Muscle of arm (tissue), 12 donors: Measurements from ENCODE around the gene SYNDIG1. TPM values are rescaled to one million over a fixed set of nuclear protein-coding genes. Genes with fewer than 3 reads are reported as not detected.

Experiments used
- DNase-seq: peaks from one replicate; pipeline ENCODE4 v3.0.0-alpha.2; 2013
- polyA plus RNA-seq, 12 donors: library from polyadenylated mRNA; unstranded; fragments of 120-200 nt; gene quantifications; one replicate each; pipeline ENCODE4 v1.2.1, GENCODE V29; 2013; ENCODE audit not compliant: insufficient read length in 12 of 12

Gene SYNDIG1
- polyA plus RNA-seq, 12 donors, result 2.5 to 4.5 (median 4.0) TPM; not detected in 2

DNA sequence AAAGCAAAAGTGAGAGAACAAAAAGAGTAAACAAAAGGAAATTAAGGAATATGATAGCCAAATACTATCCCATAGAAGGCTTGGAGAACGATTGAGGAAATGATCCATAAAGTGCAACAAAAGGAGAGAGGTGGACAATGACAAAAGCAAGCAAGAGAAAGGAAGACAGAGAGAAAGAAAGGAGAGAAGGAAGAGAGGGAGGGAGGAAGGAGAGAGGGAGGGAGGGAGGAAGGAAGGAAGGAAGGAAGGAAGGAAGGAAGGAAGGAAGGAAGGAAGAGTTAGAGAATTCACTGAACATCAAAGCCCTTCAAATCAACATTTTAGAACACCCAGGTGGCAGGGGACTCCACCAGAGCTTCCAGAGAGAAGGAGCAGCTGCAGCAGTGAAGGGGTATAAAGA lies 185.0 kb downstream of the SYNDIG1 start:
- no peak for DNase-seq

DNA sequence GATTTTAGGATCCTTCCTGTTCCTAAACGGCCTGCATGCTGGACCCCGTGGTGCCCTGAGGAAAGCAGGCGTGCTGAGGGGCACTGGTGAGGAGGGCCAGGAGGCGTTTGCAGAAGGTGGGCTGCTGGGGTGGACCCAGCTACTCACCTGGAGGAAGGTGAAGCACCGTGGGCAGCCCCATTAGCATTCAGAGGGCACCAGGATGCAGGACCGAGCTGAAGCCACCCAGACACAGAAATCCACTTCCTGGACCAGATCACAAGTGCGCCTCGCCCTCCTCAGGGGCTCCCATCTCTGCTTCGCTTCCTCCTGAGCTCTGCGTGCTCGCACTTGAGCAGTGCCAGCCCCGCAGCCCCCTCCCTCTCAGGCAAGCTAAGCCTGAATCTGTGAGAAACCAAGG lies 187.0 kb downstream of the SYNDIG1 start:
- no peak for DNase-seq

DNA sequence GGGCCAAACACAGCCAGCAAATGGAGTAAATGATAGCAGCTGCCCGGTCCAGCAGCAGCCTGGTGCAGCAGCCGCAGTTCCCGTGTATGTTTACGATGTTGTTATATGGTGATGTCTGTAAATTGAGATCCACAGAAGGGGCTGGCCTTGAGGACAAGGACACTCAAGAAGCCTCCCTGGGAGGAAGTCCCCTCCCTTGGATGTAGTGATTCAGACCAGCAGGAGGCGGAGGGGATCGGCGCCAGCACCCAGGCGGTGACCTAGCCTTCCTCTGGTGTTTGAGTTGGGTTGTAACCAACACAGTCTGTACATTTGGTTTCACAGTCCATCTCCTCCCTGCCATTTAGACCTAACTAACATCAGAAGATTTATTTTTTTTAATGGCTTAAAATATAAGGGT lies 187.8 kb downstream of the SYNDIG1 start:
- no peak for DNase-seq

DNA sequence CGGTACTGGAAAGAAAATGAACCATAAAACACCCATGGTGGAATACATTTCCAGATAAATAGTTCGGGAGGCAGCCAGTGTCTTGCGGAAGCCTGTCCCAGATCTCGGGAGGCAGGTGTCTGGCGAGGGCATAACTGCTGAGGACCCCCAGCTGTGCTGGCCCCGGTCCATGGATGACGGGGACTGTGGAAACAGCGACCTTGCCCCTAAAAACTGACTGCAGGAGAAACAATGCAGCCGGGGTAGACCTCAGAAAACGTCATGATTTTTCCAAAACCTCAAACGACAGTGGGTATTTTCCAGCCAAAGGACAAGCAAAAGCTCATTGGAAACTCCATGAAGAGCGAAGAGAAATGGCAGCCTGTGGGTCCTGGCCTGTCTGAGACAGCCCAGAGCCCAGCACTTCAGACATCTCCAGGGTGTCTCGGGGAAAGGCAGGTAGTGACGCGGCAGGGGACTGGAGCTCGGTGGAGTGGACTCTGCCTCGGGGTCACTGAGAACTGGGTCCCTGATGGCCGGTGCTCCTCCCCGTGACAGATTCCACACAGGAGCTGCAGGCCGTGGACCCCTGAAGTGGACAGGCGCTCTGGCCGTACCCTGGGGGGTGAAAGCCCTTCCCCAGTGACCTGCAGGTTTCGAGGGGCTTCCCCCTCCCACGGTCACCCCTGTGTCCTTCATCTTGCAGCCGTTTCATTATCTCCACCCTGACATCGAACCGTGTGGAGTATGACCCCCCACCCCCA lies 188.6 kb downstream of the SYNDIG1 start:
- DNase-seq, result no peak

DNA sequence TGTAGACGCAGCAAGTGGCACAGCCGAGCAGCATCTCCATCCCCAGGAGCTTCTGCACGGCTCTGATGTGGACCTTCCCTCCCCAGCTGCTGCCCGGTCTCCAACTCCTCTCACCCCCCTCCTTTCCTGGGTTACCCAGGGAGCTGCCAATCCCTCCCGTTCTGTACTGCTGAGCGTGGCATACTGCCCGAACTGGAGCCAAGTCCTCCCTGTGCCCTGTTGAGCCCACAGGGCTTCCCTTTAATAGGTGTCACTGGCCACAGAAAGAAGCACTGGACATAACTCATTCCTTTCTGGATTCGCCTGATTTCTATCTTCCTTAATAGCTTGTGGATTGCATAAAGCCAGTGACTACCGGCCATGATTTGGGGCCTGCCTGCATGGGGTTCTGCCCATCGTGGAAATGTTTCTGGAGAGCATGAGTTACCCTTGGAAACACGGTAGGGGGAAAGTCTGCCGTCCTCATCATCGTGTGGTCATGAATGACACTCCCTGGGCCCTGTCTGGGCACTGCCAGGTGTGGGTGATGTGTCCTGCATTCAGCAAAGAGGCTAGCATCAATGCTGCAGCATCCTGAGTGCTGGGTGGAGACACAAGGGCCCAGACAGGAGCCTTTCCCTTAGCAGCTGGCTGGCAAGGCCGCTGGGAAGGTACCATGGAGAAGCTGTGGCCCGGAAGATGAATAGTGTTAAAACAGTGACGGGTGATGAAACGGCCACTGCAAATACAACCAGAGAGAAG lies 189.7 kb downstream of the SYNDIG1 start:
- DNase-seq, result no peak

DNA sequence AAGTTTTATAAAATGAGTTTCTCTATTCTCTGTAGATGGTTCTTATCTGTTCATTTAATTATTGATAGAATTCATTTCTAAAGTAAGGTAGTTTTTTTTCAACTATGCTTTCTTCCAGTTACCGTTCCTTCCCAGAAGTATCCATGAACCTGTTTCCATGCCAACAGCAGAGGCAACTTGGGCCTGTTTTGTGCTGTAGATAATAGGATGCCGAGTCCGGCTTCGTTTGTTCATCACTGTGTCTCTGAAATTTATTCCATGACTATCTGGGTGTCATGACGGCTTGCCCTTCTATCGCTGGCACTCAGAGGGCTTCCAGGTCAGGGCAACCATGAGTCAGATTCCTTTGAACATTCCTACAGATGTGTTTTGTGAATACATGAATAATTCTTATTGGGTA lies 190.4 kb downstream of the SYNDIG1 start:
- DNase-seq, result no peak

DNA sequence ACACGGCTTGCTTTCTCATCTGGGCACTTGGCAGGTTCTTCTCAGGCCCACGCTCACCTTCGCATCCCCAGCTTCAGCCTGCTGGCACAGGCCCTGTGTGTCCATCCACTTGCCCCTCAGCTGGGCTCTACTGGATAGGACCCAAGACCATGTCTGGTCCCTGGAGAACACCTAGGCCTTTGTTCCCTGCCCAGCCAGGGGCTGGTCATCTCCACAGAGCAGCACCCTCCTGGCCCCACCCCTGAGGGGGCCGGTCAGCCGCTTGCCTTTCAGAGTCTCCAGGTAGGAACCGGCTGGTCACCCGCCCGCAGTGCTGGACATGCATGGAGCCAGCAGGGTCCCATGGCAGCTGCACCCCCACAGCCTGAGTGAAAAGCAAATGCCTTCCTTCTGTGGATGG lies 191.2 kb downstream of the SYNDIG1 start:
- no peak for DNase-seq

DNA sequence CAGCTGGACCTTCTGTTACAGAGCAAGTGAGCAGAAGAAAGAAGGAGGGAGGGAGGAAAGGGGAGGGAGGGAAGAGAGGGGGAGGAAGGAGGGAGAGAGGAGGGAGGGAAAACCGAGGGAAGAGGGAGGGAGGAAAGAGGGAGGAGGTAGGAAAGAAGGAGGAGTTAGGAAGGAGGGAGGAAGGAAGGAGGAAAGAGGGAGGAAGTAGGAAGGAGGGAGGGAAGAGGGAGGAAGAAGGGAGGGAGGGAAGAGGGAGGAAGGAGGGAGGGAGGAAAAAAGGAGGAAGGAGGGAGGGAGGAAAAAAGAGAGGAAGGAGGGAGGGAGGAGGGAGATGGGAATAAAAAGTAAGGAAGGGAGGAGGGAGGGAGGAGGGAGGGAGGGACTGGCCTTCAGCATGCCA lies 191.8 kb downstream of the SYNDIG1 start:
- no peak for DNase-seq

DNA sequence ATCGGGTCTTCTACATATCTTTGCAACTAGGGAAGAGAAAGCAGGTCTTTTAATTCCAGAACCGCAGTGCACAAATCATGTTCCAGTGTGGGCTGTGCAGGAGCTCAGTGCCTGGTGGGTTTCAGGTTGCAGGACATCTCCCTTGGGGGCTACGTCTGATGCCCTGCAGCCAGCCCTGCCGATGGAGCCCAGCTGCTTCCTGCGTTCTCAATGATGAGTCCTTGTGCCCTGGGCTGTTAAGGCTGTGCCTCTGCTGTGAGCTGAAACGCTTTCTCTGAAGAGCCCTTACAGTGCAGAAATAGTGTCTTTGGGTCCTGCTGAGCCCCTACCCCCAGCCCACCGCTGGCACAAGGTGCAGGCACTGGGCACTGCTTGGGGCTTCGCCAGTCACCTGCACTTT lies 192.9 kb downstream of the SYNDIG1 start:
- no peak for DNase-seq

DNA sequence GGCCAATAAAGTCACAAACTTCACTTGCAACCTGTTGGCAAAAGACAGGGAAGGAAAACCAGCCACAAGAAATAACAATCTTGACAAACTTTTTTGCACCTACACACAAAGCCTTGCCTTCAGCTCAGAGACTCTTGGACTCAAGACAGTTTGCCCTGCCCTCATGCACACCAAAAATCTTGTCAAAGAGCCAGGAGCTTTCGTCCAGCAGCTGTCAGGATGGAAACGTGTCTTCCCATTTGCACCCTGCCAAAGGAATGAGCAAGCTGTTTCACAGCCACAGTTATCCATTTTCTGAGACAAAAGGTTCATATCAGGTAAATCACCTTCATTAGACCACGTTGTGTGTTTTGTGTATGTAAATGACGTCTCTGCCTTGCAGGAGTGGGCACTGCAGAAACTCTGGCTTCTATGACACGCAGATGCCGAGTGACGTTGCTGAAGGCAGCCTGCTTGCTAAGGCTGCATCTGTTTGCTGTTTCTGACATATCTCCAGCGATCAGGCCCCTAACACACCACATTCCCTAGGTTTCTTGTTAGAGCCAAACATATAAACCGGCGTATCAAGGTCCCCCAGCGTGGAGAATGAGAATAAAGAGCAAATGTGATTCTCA lies 193.4 kb downstream of the SYNDIG1 start:
- peak; percentile 31 for DNase-seq

DNA sequence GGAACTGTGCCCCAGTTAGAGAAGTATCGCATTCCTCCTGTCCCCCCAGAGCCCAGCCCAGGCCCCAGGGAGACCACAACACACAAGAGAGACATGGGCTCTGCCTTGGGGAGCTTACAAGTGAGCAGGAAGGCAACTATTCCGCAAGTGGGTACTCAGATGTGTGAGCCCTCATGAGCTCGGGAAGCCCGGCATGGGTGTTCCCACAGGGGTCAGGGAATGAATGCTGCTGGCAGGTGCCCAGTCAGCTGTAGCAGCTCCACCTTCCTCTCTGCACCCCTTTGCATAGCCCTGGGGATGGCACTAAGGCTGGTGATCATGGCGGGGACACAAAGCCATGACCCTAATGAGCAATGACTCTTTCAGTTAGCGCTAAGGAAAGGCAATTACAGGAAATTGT lies 194.1 kb downstream of the SYNDIG1 start:
- DNase-seq, result no peak

DNA sequence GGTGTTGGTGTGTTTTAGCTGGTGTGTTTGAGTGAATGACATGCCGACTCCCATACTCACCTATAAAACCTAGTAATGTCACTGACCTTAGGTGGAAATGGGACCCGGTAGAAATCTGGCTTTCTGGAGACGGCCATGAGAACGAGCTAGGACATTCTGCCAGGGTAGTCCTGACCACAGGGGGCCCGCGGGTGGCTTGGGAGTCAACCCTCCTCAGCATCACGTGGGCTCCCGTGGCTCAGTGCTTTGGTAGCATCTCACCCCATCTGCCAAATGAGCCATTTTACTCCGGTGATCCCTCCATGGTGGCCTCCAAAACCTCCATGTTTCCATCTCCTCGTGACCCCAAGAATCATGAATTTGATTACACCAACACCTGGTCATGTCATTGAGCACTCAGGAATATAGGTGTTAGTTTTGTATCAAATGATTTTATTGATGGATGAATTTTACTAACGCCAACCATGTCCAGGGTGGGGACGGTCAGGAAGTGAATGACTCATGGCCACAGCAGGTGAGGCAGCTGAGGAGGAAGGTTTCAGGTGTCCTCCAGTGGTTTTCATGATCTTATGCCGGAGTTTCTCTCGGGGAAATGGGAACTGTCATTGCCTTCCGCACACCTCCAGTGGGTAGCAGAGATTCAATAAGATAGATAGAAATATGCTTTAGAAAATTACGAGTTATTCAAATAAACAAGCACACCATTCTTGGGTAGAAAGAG lies 195.0 kb downstream of the SYNDIG1 start:
- no peak for DNase-seq

DNA sequence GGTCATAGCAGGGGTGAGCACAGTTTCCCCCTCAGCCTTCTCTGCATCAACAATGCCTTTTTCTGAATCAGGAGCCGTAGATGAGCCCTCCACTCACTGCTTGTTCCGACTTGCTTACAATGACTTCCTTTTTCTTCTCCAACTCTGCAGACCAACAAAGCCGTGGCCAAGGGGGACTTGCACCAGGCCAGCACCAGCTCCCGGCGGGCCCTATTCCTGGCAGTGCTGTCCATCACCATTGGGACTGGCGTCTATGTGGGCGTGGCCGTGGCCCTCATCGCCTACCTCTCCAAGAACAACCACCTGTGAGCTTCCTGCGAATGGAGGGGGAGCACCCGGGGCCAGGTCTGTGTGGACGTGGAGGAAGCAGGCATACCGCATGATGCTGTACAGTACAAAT lies 195.8 kb downstream of the SYNDIG1 start:
- DNase-seq, result no peak

DNA sequence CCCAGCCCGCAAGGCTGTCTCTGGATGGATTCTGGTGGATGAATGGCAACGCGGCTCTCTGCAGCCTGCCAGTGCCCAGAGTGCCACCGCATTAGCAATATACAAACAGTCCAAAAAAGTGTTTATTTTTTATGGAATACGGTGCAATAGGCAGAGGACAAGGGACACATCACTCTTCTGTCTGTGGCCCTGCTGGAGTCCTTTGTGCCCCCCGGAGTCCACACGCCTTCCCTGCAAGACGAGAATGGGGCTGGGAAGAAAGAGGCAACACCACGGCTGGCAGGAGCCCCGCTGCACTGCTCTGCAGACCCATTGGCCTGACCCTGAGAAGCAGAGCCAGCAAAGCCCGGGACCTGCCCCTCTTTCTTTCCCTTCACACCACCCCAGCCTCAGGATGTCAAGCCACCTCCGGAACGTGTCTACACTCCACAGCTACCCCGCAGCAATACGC lies 196.3 kb downstream of the SYNDIG1 start:
- no peak for DNase-seq

DNA sequence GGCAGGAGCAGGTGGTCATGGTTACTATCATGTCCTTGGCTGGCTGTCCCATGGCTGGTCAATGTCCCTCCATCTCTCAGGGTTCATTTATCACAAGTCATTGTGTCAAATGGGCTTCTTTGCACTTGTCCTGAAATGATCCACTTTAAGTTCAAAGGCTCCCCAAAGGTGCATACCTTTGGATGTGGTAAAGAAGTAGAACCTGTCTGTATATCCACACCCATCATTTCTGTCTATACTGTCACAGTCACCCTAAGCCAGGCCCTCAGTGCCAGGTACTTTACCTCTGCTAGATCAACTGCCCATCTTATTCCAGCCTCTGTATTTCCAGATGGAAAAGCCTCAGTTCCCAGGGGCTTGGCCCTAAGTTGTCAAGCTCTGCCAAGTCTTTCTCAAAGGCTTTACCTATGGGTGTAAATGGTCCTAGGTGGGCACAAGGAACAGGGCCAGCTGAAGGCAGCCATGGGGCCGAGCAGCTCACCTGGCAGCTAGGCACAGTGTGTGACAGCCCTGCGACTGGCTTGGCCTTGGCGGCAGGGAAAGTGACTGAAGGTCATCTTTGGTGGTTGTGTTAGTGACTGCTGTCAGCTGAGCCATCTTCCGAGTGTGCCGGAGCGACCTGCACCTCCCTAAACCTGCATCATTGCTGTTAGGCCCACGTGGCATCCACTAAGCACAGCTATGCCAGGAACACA lies 198.4 kb downstream of the SYNDIG1 start:
- no peak for DNase-seq

DNA sequence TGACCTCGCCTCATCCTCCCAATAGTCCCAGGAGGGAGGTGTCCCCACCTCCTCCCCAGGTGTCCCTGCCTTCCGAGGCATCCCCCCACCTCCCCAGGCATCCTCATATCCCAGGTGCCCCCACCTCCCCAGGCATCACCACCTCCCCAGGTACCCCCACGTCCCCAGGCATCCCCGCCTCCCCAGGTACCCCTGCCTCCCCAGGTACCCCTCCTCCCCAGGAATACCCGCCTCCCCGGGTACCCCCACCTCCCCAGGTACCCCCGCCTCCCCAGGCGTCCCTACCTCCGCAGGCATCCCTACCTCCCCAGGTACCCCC lies 198.9 kb downstream of the SYNDIG1 start:
- no peak for DNase-seq

DNA sequence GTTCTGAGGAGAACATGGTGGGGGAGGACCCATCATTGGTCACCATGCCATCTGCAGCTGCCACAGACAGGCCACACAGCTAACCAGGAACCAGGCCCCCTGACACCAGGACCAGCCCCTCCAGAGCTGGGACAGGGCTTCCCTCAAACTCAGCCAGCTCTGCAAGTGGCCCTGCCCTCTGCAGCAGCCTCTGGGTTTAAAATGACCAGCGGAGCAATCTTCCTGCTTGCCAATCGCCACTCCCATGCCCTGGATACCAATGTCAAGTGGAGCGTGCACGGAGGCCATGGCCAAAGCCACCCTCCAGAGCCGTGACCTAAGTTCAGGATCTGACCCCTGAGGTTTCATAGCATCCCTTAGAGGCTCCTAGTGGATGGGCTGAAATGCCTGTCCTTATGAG lies 199.4 kb downstream of the SYNDIG1 start:
- DNase-seq, result no peak

DNA sequence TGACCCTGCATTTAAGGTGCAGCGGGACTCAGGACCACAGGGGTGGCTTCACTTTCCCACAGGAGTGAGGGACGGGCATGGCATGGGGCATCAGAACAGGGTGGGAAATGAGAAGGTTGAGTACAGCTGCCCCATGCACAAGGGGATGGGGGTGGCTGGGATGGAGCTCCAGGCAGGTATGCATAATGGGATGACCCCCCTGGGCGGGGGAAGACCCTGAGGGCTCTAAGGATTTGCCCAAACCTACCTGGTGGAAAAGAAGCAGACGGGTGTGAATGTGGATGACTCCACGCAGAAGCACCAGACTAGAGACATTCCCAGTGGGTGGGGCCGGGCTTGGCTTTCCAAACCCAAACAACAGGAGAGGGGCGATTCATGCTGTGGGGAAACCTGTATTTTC lies 200.3 kb downstream of the SYNDIG1 start:
- no peak for DNase-seq

DNA sequence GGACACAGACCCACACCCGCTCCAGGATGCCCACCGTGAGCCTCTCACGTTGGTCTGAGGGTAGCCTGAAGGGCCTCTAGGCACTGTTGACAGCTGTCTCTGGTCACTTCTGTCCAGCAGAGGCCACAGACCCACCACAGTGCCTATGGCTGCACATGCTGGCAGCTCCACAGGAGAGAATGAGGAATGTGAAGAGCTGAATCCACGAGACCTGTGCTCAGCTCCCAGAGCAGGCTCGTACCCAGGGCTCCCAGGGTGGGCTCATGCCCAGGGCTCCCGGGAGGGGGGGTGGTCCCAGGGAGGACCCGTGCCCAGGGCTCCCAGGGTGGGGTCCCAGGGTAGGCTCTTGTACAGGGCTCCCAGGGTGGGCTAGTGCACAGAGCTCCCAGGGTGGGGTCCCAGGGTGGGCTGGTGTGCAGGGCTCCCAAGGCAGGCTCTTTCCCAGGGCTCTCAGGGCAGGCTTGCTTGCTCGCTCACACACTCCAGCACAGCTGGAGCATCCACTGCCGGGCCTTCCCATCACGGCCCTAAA lies 201.0 kb downstream of the SYNDIG1 start:
- DNase-seq, result no peak

DNA sequence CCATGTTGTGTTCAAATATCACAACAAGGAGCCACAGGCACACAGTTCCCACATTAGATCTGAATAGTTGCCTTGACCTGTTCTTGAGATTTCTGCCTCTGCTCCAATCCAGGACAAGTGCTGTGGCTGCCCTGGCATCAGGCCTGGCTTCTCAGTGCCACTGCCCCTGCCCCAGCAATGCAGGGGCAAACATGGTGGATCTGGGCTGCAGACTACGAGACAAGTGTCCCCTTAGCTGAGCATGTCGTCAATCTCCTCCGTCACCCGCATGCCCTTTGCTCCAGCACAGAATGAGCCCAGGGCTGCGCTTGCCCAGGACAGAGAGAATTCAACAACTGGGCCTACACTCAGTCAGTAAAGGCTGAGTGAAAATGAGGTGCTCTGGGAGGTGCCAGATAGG lies 201.6 kb downstream of the SYNDIG1 start:
- no peak for DNase-seq

DNA sequence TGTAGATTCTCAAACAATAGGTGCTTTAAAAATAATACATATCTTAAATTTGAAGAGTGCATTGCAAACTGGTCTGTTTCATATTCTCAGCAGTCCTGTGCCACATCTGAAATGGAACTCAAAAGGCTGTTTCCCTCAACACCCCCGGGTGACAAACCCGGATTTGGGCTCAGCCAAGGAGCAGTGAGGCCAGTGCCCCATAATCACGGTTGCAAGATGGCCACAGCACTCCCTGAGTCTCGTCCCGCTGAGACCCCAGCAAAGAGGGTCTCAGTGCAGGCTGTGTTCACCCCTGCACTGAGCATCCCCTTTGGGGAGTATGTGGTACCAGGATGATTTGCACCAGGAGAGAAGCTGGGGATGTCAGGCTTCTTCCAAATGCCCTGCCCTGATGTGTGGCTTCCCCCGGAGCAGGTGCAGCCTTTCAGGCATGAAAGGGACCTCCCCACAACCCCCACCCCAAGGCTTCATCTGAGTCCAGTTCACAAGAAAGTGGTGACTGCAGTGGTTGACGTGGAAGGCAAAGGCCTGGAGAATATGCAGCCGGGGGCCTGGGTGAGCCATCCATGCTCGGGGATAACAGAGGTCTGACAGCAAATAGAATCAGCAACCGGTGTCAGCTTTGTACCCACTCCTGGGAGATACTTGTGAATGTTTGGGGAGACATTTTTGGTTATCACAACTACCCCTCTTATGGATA lies 202.9 kb downstream of the SYNDIG1 start:
- no peak for DNase-seq
